GM12865 (cell line): ENCODE measurements around the gene IGF2.
A peak's percentile ranks its signal among the peaks of the same experiment; 100 is the strongest.

Source experiments
- DNase-seq: peaks from one replicate; pipeline ENCODE4 v3.0.0; 2010; ENCODE audit warnings: low read depth
- H3K4me3 ChIP-seq: 2 replicates; pipeline ENCODE4 v1.5.1; 2011; ENCODE audit warnings: mild to moderate bottlenecking, low read depth, low read length, control low read depth
- TF ChIP-seq, protein P1 (sequence below): IDR thresholded peaks from 2 replicates; pipeline ENCODE4 v1.5.1; 2011; ENCODE audit warnings: low read length, control low read depth, low read depth, inconsistent platforms; ENCODE audit not compliant: insufficient read depth; ENCODE audit errors: missing control alignments

The IGF2 gene

DNA sequence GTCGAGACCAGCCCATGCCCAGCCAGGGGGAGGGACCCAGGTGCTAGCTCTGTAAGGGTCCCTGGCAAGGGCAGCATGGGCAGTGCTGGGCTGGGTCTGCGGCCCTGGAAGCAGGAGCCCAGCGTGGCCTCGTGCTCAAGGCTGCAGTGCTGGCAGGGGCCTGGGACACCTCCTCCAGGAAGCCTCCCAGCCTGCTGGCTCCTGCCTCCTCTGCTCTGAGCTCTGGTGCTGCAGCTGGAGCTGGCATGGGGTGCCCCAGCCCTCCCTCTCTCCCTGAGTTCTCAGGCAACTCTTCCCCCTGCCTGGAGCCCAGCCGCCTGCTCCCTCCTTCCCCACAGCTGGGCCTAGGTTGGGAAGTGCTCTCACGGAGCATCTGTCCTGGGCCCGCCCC, 15.0 kb upstream of the IGF2 start:
- TF ChIP-seq, protein P1, sequence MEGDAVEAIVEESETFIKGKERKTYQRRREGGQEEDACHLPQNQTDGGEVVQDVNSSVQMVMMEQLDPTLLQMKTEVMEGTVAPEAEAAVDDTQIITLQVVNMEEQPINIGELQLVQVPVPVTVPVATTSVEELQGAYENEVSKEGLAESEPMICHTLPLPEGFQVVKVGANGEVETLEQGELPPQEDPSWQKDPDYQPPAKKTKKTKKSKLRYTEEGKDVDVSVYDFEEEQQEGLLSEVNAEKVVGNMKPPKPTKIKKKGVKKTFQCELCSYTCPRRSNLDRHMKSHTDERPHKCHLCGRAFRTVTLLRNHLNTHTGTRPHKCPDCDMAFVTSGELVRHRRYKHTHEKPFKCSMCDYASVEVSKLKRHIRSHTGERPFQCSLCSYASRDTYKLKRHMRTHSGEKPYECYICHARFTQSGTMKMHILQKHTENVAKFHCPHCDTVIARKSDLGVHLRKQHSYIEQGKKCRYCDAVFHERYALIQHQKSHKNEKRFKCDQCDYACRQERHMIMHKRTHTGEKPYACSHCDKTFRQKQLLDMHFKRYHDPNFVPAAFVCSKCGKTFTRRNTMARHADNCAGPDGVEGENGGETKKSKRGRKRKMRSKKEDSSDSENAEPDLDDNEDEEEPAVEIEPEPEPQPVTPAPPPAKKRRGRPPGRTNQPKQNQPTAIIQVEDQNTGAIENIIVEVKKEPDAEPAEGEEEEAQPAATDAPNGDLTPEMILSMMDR: no peak
- no peak for DNase-seq

DNA sequence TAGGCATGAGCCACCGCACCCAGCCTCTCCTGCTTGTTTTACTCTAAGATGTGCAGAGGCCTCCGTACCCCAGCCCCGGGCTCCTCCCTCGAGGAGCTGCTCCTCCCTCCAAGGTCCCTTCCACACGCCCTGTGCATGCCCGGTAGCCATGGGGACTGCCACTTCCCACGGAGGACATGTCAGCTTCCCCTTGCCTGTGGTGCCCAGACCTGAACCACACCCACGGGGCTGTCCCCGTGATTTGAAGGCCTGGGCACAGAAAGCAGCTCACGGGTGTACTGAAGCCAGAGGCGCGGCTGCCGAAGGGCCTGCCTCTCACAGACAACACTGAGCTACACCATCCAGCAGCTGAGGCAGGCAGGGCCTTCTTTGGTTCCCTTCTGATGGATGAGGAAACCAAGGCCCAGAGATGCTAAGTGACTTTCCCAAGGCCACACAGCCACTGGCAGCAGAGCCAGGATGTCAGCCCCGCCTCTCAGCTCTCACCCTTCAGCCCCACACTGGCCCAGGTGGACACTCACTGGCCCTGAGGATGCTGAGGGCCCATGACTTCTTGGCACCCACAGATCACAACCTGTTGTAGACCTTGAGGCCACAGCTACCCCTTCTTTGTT, 14.5 kb upstream of the IGF2 start:
- TF ChIP-seq, protein P1: no peak
- H3K4me3 ChIP-seq: no peak overlapping the region
- no peak for DNase-seq

More for the DNA sequence above, 15.0 kb upstream of the IGF2 start:
- no peak overlapping the region for H3K4me3 ChIP-seq

DNA sequence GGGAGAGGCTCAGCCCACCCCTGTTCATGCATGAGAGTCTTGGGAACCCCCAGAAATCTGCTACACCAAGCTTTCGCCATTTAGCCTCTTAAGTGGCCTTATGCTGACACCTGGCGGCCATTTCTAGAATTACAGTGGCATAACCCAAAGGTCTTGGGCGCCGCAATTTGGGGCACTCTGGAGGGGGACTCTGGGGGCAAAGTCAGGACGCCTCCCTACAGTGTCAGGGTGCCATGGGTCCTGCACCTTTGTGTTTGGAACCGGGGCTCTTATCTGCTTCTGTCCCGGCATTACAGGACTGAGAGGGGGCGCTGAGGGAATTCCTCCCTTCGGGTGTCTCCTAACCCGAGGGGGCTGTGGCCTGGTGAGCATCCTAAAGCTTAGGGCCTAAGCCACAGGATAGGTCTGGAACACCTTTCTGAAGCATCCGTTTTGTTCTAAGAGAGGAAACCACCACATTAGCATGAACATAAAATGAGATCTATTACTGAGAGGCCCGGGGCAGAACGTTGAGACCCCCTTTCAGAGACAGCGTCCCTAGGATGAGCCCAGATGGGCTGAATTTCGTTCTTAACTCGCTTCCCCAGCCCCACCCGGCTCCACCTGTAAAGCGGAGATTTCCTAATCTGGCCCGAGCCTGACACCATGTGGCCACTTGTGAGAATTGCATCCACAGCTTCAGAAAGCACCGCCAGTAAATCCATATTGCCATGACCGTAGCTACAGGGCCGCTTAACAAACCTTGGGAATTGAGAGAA, 12.5 kb upstream of the IGF2 start:
- peak; percentile 82 for DNase-seq
- TF ChIP-seq, protein P1: peak; percentile 66
- no peak overlapping the region for H3K4me3 ChIP-seq

DNA sequence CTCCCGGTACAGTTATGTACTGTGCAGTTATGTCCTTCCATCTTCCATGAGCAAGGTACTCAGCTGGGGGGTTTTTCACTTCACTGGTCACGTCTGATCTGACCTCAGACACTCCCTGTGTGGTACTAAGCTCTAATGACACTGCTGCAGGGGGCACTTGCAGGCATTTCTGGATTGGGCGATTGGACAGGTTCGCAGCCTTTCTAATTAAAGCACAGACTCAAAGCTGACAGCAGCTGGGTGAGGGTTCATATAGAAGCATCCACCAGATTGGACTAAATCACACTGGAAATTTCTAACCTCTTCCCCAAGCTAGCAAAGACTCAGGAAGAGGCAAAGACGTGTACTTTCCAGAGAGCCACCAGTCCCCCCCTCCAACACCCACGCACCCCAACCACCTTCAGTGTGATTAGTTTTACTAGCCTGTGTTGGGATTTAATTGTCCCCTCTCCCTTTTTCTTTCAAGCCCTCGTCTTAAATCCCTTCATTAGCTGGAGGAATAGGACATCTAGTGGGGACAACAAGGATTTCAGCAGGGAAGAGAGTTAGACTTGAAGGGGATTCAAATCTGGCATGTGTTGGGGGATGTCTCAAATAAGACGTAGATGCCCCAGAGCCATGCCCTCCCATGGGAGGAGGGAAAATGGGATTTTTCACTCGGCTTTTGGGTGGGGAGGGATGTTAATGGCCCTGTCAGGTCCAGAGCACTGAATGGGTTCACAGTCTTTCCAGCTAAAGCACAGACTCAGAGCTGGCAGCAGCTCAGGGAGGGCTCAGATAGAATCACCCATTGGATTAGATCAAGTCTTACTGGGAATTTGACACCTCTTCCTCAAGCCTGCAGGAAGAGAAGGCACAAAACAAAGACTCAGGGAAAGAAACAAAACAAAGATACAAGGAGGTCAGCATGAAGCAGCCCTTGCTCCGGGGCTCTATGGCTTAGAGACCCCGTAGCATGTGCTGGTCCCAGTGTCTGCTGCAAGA, 11.0 kb upstream of the IGF2 start:
- no peak for DNase-seq
- H3K4me3 ChIP-seq: no peak overlapping the region
- TF ChIP-seq, protein P1: no peak

DNA sequence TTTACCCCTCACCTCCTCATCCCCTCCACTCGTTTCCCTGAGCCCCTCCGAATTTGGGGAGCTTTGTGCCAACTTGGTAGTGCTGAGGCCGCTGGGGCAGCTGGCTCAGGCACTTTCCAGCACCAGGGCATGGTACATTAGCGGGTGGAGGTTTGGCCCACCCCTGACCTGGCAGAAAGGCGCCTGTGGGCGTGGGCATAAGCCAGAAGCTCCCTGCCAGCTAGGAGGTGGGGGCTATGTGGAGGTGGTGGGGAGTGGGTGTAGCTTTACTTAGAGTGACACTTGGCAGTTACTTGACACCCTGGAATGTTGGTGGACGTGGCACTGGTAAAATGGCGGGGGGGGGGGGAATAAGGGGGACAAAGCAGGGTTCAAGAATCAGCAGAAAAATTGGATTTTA, 10.3 kb upstream of the IGF2 start:
- no peak for DNase-seq
- TF ChIP-seq, protein P1: no peak
- no peak overlapping the region for H3K4me3 ChIP-seq

DNA sequence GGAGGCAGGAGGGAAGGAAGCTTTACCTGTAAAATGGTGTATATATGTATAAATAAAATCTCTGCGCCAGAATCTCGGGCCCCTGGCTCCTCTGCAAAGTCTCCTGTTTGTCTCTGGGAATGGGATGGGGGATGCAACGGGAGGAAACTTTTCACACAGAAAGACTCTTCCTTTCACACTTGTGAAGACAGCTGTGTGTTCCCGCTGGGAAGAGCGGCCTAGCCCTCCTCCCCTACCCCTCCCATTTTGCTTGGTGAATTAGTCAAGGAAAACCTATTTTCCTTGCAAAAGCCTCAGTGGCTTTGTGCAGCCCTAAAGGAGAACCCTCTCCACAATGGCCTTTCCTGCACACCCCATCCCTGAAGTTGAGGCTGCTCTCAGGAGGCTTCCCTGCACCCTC, 9.4 kb upstream of the IGF2 start:
- H3K4me3 ChIP-seq: no peak overlapping the region
- TF ChIP-seq, protein P1: no peak
- no peak for DNase-seq
